ENCODE results near the gene METRN.

Gene METRN

GRCh38 chr16:722835-723633 is 8.1 kb downstream of the METRN start:
- no peak for DNase-seq (ENCODE audit: low read depth in 4 of 4, low spot score in 1 of 4)

- DNase-seq (ENCODE audit: low read depth in 4 of 4, low spot score in 1 of 4), result no peak
Measured at GRCh38 chr16:723695-724094, 8.8 kb downstream of the METRN start.

DNA sequence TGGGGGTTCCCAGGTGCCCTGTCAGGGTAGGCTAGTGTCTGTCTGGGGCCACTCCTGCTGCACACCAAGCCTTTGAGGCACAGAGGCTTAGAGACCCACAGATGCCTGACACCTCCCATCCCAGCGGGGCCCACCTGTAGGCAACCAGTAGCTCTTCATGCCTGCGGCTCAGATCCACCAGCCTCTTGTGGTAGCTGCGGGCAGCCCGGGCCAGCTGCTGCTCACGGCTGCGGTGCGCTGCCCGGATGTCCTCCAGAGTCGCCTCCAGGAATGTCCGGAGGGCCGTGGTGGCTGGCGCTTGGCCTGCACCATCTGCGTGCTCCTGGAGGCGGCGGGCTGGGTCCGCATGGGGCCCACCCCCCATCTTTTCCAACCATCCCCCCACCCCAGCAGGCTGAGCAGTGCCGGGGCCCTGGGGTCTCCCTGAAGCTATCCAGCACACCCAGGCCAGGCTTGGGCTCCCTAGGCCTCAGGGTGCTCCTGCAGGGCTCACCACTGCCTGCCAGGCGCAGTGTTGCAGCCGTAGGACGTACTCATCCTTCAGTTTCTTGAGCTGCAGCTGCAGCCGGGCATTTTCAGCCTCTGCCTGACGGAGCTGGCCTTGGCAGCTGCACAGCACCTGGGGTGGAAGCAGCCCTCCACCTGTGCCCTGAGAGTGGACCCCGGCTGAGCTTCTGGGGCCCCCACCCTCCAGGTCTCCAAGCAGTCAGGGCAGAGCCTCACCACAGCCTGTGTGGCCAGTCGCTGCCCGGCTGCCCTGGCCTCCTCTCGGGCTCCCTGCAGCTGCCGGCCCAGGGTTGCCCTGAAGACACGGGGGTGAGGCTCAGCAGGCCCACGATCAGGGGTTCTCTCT is 9.5 kb downstream of the METRN start:
- no peak for DNase-seq (ENCODE audit: low read depth in 4 of 4, low spot score in 1 of 4)

DNA sequence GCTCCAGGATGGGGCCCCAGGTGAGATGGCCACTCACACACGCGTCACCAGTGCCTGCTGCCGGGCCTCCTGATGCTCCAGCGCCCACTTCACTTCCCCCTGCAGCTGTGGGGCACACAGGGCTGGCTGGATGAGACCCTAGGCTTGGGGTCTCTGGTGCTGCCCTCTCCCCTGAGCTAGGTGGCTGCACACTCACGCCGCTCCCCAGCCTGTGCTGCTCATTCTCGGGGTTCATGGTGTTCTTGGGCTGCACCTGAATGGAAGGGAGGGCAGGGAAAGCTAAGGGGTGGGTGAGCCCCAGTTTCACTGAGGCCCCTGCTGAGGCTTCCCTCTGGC is 10.1 kb downstream of the METRN start:
- no peak for DNase-seq (ENCODE audit: low read depth in 4 of 4, low spot score in 1 of 4)

DNA sequence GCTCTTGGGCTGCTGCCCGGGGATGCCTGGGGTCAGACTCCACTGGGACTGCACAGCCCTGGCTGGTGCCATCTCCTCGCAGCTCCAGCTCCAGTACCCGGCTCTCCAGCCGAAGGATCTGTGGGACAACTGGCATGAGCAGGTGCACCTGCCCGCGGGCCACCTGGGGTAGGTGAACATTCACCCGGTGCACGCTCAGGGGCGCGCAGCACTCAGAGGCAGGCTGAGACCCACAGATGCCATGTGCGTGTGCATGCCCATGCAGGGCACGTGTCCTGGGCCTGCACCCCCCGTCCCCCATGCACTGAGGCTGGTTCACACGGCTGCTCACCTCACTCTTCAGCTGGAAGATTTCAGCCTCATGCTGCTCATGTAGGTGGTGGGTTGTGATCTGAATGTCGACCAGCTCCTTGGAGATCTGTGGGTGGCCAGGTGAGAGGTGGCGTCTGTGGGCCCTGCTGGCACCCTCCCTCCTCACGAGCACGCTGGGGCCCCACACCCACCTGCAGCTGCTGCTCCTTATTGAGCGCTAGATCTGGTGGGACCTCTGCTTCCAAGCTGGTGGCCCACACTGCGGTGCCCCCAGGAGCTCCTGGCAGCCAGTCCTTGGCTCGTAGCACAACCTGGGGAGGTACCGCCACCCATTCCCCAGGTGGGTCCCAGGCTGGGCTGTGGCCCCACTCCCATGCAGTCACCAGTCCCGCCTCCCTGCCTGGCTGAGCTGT is 10.7 kb downstream of the METRN start:
- DNase-seq (ENCODE audit: low read depth in 4 of 4, low spot score in 1 of 4), result no peak

GRCh38 chr16:726188-726437 is 11.2 kb downstream of the METRN start:
- no peak for DNase-seq (ENCODE audit: low read depth in 4 of 4, low spot score in 1 of 4)

GRCh38 chr16:726438-727290 is 11.7 kb downstream of the METRN start, which contains the start of the genes CCDC78 and HAGHL:
Gene CCDC78, minus strand, starts transcription at chr16:726443. Its CDS starts 76 bp downstream, at chr16:726367.
Gene HAGHL, plus strand, starts transcription at chr16:727106. Its CDS starts 404 bp downstream, at chr16:727510.
- peak in 3 of 4 experiments; percentile 42 to 56 (median 43) for DNase-seq (ENCODE audit: low read depth in 4 of 4, low spot score in 1 of 4)

DNA sequence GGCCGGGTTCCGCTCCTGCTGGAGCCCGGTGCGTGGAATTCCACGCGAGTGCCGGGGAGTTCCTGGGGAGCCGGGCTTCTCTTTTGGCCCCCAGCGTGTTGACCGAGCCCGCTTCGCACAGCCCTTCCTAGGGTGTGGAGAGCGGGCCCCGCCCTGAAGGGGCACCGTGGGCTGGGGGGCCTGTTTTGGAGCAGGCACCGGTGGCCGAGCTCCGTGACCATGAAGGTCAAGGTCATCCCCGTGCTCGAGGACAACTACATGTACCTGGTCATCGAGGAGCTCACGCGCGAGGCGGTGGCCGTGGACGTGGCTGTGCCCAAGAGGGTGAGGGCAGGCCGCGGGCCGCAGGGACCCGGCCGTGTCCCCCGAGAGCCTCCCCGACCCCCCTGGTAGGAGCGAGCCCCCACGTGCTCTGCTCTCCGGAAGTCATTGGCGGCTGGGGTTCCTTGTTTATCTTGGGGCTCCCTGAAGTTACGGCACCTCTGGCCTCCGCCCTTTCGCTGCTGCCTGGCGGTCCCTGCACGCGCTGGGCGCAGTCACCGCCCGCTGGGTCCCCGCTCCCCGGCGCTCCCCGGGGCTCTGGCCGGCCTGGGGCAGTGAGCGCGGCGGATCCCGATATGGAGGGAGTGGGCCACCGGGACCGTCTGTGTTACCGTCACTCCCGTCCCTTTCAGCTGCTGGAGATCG is 12.5 kb downstream of the METRN start:
- no peak for DNase-seq (ENCODE audit: low read depth in 4 of 4, low spot score in 1 of 4)

- DNase-seq (ENCODE audit: low read depth in 4 of 4, low spot score in 1 of 4), result peak in 2 of 4 experiments; percentile 41 to 64
Measured at GRCh38 chr16:728131-728889, 13.4 kb downstream of the METRN start.

- DNase-seq (ENCODE audit: low read depth in 4 of 4, low spot score in 1 of 4), result no peak
Measured at GRCh38 chr16:728890-729744, 14.2 kb downstream of the METRN start.

- DNase-seq (ENCODE audit: low read depth in 4 of 4, low spot score in 1 of 4), result no peak
Measured at GRCh38 chr16:729768-730665, 15.1 kb downstream of the METRN start.

GRCh38 chr16:730666-731509 is 16.0 kb downstream of the METRN start:
- DNase-seq (ENCODE audit: low read depth in 4 of 4, low spot score in 1 of 4), result no peak

DNA sequence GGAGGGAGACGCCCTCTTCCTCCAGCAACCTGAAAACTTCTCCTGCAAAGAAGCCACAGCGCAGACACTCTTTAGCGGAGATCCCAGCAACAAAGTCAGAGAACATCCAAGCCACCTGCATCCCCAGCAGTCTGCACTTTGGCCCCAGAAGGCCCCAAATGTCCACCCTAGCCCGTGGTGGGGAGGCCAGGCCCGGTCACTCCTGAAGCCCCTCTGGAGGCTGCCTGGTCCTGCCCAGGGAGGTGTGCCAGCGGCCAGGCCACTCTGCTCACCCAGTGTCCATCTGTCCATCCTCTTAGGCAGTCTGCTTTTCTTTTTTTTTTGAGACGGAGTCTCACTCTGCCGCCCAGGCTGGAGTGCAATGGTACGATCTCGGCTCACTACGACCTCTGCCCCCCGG is 17.4 kb downstream of the METRN start:
- DNase-seq (ENCODE audit: low read depth in 4 of 4, low spot score in 1 of 4), result no peak

DNA sequence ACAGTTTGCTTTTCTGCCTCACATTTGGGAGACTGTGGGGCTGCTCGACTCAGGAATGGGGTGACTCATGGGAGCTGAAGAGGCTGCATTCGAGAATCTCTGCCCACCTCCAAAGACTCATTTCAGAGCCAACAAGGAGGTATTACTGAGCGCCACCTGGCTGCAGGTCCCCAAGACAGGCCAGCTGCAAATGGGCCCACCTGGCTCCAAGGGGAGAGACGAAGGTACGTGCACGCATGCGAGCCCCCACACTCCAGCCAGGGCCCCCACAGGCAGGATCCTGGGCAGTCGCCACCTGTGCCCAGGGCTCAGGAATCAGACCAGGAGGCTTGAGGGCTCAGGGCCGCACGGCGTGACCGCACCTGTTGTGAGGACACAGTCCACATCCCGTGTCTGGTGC is 18.0 kb downstream of the METRN start:
- DNase-seq (ENCODE audit: low read depth in 4 of 4, low spot score in 1 of 4), result no peak

- no peak for DNase-seq (ENCODE audit: low read depth in 4 of 4, low spot score in 1 of 4)
Measured at GRCh38 chr16:733382-734207, 18.7 kb downstream of the METRN start.

Measured in stimulated activated CD4-positive, alpha-beta T cell treated with anti-CD3 and anti-CD28 coated beads, Interleukin-1b, Interleukin-23, amount 100 ng/mL, for 24 hours (primary cell).